ENCODE measurements around the gene SOBP.
A peak's percentile ranks its signal among the peaks of the same experiment; 100 is the strongest.

The SOBP gene

DNA sequence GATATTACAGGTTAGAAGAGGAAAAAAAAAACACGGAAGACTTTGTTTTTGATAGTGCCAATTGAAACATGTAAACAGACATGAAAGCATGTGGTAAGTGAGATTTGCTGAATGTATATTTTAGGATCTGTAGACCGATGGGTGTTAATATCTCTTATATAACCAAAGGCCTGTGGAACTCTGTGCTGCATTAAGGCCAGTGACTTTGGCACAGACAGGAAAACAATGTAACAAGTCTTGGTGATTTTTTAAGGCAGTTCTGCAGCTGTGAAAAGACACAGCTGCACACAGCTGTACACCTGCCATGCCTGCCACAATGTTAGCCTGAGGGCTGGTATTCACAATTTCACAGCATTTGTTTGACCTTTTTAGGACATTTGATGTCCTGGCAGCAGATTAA lies 6.1 kb downstream of the SOBP start:
- POLR2A ChIA-PET = no interaction called here
- Histone ChIP-seq H3K27ac (ENCODE audit: extremely low read depth, low read depth, low read length) (no peak overlapping the region), H3K4me1 (ENCODE audit: control insufficient read depth, insufficient read depth, low read length) (peaks cover 55% of the 10 kb centered on the region), H3K36me3 (ENCODE audit: control insufficient read depth in 2 of 2, insufficient read depth in 1 of 2, low read length in 2 of 2) (no peaks in the 10 kb centered on the region), H3K9me3 (ENCODE audit: control insufficient read depth, insufficient read depth, low read depth, low read length) (no peaks in the 10 kb centered on the region), H3K4me3 (ENCODE audit: low read depth, low read length) (no peak overlapping the region)
- TF ChIP-seq, protein P1, sequence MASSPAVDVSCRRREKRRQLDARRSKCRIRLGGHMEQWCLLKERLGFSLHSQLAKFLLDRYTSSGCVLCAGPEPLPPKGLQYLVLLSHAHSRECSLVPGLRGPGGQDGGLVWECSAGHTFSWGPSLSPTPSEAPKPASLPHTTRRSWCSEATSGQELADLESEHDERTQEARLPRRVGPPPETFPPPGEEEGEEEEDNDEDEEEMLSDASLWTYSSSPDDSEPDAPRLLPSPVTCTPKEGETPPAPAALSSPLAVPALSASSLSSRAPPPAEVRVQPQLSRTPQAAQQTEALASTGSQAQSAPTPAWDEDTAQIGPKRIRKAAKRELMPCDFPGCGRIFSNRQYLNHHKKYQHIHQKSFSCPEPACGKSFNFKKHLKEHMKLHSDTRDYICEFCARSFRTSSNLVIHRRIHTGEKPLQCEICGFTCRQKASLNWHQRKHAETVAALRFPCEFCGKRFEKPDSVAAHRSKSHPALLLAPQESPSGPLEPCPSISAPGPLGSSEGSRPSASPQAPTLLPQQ (tag by site-specific recombination; IDR thresholded peaks at IDR 0.05) = no peak
- TF ChIP-seq, protein P2, sequence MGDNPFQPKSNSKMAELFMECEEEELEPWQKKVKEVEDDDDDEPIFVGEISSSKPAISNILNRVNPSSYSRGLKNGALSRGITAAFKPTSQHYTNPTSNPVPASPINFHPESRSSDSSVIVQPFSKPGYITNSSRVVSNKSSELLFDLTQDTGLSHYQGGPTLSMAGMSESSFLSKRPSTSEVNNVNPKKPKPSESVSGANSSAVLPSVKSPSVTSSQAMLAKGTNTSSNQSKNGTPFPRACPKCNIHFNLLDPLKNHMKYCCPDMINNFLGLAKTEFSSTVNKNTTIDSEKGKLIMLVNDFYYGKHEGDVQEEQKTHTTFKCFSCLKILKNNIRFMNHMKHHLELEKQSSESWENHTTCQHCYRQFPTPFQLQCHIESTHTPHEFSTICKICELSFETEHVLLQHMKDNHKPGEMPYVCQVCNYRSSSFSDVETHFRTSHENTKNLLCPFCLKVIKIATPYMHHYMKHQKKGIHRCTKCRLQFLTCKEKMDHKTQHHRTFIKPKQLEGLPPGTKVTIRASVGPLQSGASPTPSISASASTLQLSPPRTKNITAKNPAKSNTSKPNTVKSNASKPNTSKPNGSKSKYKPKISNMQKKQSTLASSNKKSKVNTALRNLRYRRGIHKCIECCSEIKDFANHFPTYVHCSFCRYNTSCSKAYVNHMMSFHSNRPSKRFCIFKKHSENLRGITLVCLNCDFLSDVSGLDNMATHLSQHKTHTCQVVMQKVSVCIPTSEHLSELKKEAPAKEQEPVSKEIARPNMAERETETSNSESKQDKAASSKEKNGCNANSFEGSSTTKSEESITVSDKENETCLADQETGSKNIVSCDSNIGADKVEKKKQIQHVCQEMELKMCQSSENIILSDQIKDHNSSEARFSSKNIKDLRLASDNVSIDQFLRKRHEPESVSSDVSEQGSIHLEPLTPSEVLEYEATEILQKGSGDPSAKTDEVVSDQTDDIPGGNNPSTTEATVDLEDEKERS (tag by site-specific recombination; IDR thresholded peaks at IDR 0.05) = no peak
- no peak for TF ChIP-seq ZNF76 (tag by site-specific recombination; IDR thresholded peaks at IDR 0.05; ENCODE audit: borderline replicate concordance, low read depth)
- TF ChIP-seq HOXA7 (CRISPR knock-in tag; IDR thresholded peaks at IDR 0.05; ENCODE audit: borderline replicate concordance) = no peak
- 0 out of 2 replicates have a peak, but pooled peaks have one; percentile 12 for TF ChIP-seq FEZF1 (tag by site-specific recombination; IDR thresholded peaks at IDR 0.05)
- CTCF ChIA-PET = no interaction called here

DNA sequence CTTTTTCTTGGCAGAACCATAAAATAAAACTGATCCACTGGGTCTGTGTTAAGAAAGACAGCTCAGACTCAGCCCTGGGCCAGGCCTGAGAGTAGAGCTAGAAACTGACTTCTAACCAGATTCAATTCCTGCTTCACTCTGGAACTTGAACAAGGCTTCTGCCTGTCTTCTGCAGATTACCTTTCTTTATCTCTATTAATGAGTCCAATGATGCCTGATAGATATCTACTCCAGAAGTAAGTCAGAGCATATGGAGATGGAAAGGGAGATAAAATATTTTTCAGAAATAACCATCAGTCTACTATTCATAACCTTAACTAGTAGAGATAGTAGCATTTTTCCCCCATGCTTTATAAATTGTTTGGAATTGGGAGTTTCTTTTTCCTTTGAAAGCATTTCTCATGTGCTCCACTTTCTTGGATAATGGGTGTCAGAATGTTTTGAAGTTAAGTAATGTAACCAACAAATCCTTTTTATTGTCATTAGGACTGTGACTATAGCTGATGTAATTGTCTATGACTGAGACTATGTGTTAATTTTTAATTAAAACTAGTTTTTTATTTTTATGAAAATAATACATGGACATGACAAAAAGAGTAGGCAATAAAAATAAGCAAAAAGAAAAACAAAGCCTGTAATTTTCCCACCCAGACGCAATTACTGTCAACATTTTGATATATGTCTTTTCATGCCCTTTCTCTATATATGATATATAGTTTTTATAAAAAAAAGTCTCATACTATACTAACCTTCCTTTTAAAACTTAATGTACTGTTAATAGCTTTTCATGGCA lies 7.2 kb downstream of the SOBP start:
- ChIA-PET POLR2A (no interaction called here), CTCF (interaction anchor here (0.7 to 0.9 kb wide), 2 partner anchors 37 to 206 kb away, joined by 3 to 4 read pairs; no protein-coding TSS in a partner anchor)
- no peak for TF ChIP-seq TRIM28 (IDR thresholded peaks at IDR 0.05; ENCODE audit: borderline replicate concordance, low read length)
- no peak for TF ChIP-seq IKZF3 (tag by site-specific recombination; IDR thresholded peaks at IDR 0.05)
- no peak for TF ChIP-seq ZNF664 (tag by site-specific recombination; IDR thresholded peaks at IDR 0.05)
- TF ChIP-seq ZBTB48 (tag by site-specific recombination; IDR thresholded peaks at IDR 0.05) = no peak
- TF ChIP-seq, protein P3, sequence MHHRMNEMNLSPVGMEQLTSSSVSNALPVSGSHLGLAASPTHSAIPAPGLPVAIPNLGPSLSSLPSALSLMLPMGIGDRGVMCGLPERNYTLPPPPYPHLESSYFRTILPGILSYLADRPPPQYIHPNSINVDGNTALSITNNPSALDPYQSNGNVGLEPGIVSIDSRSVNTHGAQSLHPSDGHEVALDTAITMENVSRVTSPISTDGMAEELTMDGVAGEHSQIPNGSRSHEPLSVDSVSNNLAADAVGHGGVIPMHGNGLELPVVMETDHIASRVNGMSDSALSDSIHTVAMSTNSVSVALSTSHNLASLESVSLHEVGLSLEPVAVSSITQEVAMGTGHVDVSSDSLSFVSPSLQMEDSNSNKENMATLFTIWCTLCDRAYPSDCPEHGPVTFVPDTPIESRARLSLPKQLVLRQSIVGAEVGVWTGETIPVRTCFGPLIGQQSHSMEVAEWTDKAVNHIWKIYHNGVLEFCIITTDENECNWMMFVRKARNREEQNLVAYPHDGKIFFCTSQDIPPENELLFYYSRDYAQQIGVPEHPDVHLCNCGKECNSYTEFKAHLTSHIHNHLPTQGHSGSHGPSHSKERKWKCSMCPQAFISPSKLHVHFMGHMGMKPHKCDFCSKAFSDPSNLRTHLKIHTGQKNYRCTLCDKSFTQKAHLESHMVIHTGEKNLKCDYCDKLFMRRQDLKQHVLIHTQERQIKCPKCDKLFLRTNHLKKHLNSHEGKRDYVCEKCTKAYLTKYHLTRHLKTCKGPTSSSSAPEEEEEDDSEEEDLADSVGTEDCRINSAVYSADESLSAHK (tag by site-specific recombination; IDR thresholded peaks at IDR 0.05) = peak; percentile 90
- TF ChIP-seq SP7 (tag by site-specific recombination; IDR thresholded peaks at IDR 0.05) = peak; percentile 62
- peak; percentile 75 for TF ChIP-seq ZBTB17 (tag by site-specific recombination; IDR thresholded peaks at IDR 0.05)
- TF ChIP-seq, protein P4, sequence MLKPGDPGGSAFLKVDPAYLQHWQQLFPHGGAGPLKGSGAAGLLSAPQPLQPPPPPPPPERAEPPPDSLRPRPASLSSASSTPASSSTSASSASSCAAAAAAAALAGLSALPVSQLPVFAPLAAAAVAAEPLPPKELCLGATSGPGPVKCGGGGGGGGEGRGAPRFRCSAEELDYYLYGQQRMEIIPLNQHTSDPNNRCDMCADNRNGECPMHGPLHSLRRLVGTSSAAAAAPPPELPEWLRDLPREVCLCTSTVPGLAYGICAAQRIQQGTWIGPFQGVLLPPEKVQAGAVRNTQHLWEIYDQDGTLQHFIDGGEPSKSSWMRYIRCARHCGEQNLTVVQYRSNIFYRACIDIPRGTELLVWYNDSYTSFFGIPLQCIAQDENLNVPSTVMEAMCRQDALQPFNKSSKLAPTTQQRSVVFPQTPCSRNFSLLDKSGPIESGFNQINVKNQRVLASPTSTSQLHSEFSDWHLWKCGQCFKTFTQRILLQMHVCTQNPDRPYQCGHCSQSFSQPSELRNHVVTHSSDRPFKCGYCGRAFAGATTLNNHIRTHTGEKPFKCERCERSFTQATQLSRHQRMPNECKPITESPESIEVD (tag by site-specific recombination; IDR thresholded peaks at IDR 0.05) = peak; percentile 90
- no peak for TF ChIP-seq GLI4 (tag by site-specific recombination; IDR thresholded peaks at IDR 0.05)
- H3K4me3 ChIP-seq (ENCODE audit: low read depth, low read length) = no peak overlapping the region
- no peak overlapping the region for H3K27ac ChIP-seq (ENCODE audit: extremely low read depth, low read depth, low read length)
- no peaks in the 10 kb centered on the region for H3K9me3 ChIP-seq (ENCODE audit: control insufficient read depth, insufficient read depth, low read depth, low read length)
- H3K4me1 ChIP-seq (ENCODE audit: control insufficient read depth, insufficient read depth, low read length) = peaks cover 63% of the 10 kb centered on the region
- no peaks in the 10 kb centered on the region for H3K36me3 ChIP-seq (ENCODE audit: control insufficient read depth in 2 of 2, insufficient read depth in 1 of 2, low read length in 2 of 2)

Data from HEK293 (cell line).